CD14-positive monocyte (primary cell): ENCODE data around the gene TCIRG1. TPM values are rescaled to one million over a fixed set of nuclear protein-coding genes. Genes with fewer than 3 reads are reported as not detected.

Experiments
- DNase-seq, 3 donors: peaks; one replicate each; pipeline ENCODE4 v3.0.0-alpha.2; 2011 to 2022
- H2AFZ ChIP-seq: 2 replicates; pipeline ENCODE4 v1.6.0; 2012; ENCODE audit warnings: mild to moderate bottlenecking, low read depth, low read length, inconsistent platforms; ENCODE audit not compliant: insufficient read depth, poor library complexity, severe bottlenecking
- H3K27ac ChIP-seq, 2 donors: 1 replicate in 1 of 2; 2 replicates in 1 of 2; pipeline ENCODE4 v1.5.1; 2012 to 2013; ENCODE audit warnings: low read length in 2 of 2, control low read depth in 1 of 2, inconsistent platforms in 1 of 2, low read depth in 1 of 2, mild to moderate bottlenecking in 1 of 2
- H3K27me3 ChIP-seq, 2 donors: one replicate each; pipeline versions ENCODE4 v1.6.0 to v1.6.1; 2011 to 2013; ENCODE audit warnings: low read length in 2 of 2; ENCODE audit not compliant: control insufficient read depth in 2 of 2, insufficient read depth in 2 of 2
- H3K36me3 ChIP-seq, 2 donors: replicated peaks in 1 of 2; 1 replicate in 1 of 2; 2 replicates in 1 of 2; pipeline versions ENCODE4 v1.5.1 to v1.6.1; 2012 to 2013; ENCODE audit warnings: low read length in 2 of 2, control low read depth in 1 of 2, inconsistent platforms in 1 of 2, mild to moderate bottlenecking in 1 of 2; ENCODE audit not compliant: insufficient read depth in 2 of 2, control insufficient read depth in 1 of 2
- H3K4me1 ChIP-seq, 2 donors: 1 replicate in 1 of 2; 2 replicates in 1 of 2; pipeline versions ENCODE4 v1.5.1 to v1.6.1; 2012 to 2013; ENCODE audit warnings: low read length in 2 of 2, control low read depth in 1 of 2, inconsistent platforms in 1 of 2, mild to moderate bottlenecking in 1 of 2, moderate library complexity in 1 of 2; ENCODE audit not compliant: insufficient read depth in 2 of 2, control insufficient read depth in 1 of 2
- H3K4me2 ChIP-seq: replicated peaks from 2 replicates; pipeline ENCODE3; 2012; ENCODE audit warnings: low read length, moderate library complexity, mild to moderate bottlenecking; ENCODE audit not compliant: poor library complexity, severe bottlenecking; ENCODE audit errors: extremely low read depth
- H3K4me3 ChIP-seq, 3 experiments: fragments of 200-600 bp in 1 of 3; sonication (generic) in 1 of 3; replicated peaks in 1 of 3; 1 replicate in 2 of 3; 2 replicates in 1 of 3; pipeline ENCODE4 v1.5.1; 2011 to 2013; ENCODE audit warnings: low read length in 3 of 3, mild to moderate bottlenecking in 3 of 3, control low read depth in 2 of 3, low read depth in 2 of 3, inconsistent platforms in 1 of 3, moderate library complexity in 1 of 3
- H3K79me2 ChIP-seq: 2 replicates; pipeline ENCODE4 v1.6.0; 2012; ENCODE audit warnings: mild to moderate bottlenecking, control low read depth, inconsistent platforms, low read length, moderate library complexity; ENCODE audit not compliant: insufficient read depth
- H3K9ac ChIP-seq: 2 replicates; pipeline ENCODE4 v1.6.0; 2017; ENCODE audit warnings: low read length, mild to moderate bottlenecking; ENCODE audit not compliant: insufficient read depth, poor library complexity, severe bottlenecking
- H3K9me3 ChIP-seq, 2 donors: replicated peaks in 1 of 2; 1 replicate in 1 of 2; 2 replicates in 1 of 2; pipeline versions ENCODE4 v1.5.1 to v1.6.1; 2012 to 2013; ENCODE audit warnings: low read length in 2 of 2, control low read depth in 1 of 2; ENCODE audit not compliant: control insufficient read depth in 1 of 2, insufficient read depth in 1 of 2
- H4K20me1 ChIP-seq: 2 replicates; pipeline ENCODE4 v1.6.0; 2012; ENCODE audit warnings: mild to moderate bottlenecking, low read length, control low read depth, moderate library complexity; ENCODE audit not compliant: insufficient read depth
- H3K27ac Mint-ChIP-seq, 7 donors: one replicate each; pipeline ENCODE4 v1.8.0; 2020; ENCODE audit warnings: mild to moderate bottlenecking in 7 of 7, mixed read lengths in 7 of 7, moderate library complexity in 6 of 7, inconsistent platforms in 2 of 7
- H3K27me3 Mint-ChIP-seq, 3 donors: one replicate each; pipeline ENCODE4 v1.8.0; 2021 to 2022; ENCODE audit warnings: low read depth in 3 of 3, mild to moderate bottlenecking in 3 of 3, mixed read lengths in 3 of 3, moderate library complexity in 3 of 3, inconsistent platforms in 1 of 3
- H3K36me3 Mint-ChIP-seq, 2 donors: one replicate each; pipeline ENCODE4 v1.8.0; 2020; ENCODE audit warnings: mixed read lengths in 2 of 2, inconsistent platforms in 1 of 2, mild to moderate bottlenecking in 1 of 2
- H3K4me1 Mint-ChIP-seq: one replicate; pipeline ENCODE4 v1.8.0; 2020; ENCODE audit warnings: mild to moderate bottlenecking, mixed read lengths
- H3K4me3 Mint-ChIP-seq, 2 donors: one replicate each; pipeline ENCODE4 v1.8.0; 2020; ENCODE audit warnings: mild to moderate bottlenecking in 2 of 2, mixed read lengths in 2 of 2, moderate library complexity in 1 of 2
- H3K9me3 Mint-ChIP-seq, 7 donors: one replicate each; pipeline ENCODE4 v1.8.0; 2020 to 2022; ENCODE audit warnings: mixed read lengths in 7 of 7, mild to moderate bottlenecking in 6 of 7, moderate library complexity in 6 of 7, inconsistent platforms in 2 of 7
- WGBS: methylation state at CpG from one replicate; pipeline ENCODE4 v1.1.5; 2013; ENCODE audit warnings: missing lambda C conversion rate; ENCODE audit not compliant: insufficient coverage; 5-methylcytosine and 5-hydroxymethylcytosine counted together
- intact Hi-C, 2 donors: fragments of 100-400 bp; cut with micrococcal nuclease; formaldehyde crosslinking; loops; one replicate each; pipeline versions ENCODE4 v1.15.0 to v1.15.1; 2023
- polyA plus RNA-seq, 3 donors: library from polyadenylated mRNA; depleted of rRNA in 1 of 3; unstranded in 2 of 3; stranded (reverse) in 1 of 3; fragments of 300-500 nt in 2 of 3; fragments of >200 nt in 1 of 3; fragmentation: Illumina TruSeq in 2 of 3; gene quantifications; 1 replicate in 2 of 3; 2 replicates in 1 of 3; pipeline ENCODE4 v1.2.3, GENCODE V29; 2012 to 2021
- TF ChIP-seq, protein P1 (sequence below): fragments of 200-600 bp; IDR thresholded peaks from one replicate; pipeline ENCODE4 v1.8.0; 2022; ENCODE audit warnings: antibody characterized with exemption, mild to moderate bottlenecking

The TCIRG1 gene
- polyA plus RNA-seq, 3 donors: 197 to 1,286 (median 225) TPM

DNA sequence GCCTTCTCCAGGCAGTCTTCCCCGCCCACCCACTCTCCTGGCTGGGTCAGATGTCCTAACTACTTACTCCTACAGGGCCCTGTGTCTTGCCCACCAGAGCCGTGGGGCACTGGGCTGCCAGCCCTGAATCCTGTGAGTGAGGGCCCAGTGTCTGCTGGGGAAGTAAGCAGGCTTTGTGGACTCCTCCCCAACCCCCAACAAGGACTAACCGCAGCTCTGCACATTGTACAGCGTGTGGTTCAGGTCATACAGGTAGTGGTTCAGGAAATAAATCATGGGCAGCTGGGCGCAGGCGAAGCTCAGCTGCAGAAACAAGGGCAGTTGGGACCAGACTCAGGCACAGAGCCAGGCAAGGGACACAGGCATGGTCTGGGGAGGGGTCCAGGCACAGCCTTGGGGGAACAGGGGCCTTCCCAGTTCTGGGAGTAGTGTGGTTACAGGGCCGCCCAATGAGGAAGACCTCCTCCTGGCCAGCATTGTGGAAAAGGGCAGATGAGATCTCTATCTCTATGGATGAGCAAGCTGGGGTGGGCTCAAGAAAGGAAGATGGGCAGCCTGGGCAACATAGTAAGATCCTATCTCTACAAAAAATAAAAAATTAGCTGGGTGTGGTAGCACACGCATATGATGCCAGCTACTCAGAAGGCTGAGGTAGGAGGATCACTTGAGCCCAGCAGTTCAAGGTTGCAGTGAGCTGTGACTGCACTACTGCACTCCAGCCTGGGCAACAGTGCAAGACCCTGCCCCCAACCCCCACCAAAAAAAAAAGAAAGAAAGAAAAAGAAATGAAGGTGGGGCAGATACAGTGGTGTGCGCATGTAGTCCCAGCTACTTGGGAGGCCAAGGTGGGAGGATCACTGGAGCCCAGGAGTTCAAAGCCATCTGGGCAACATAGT, 40.4 kb upstream of the TCIRG1 start:
- H2AFZ ChIP-seq: no peak overlapping the region
- H3K36me3 ChIP-seq: peaks cover 50 to 67% of the 10 kb centered on the region in 2 donors
- intact Hi-C loops: no loop called here
- H3K27ac Mint-ChIP-seq: peak overlapping the region; percentile 32 to 98 (median 88)
- H3K4me1 ChIP-seq: peaks cover 52 to 71% of the 10 kb centered on the region in 2 donors
- H3K27me3 Mint-ChIP-seq: no peaks in the 10 kb centered on the region
- WGBS: 45% methylated on average over 2 of the region's 9 CpGs
- H3K9me3 Mint-ChIP-seq: peaks cover 0 to 3% (median 0%) of the 10 kb centered on the region in 7 donors
- TF ChIP-seq, protein P1, sequence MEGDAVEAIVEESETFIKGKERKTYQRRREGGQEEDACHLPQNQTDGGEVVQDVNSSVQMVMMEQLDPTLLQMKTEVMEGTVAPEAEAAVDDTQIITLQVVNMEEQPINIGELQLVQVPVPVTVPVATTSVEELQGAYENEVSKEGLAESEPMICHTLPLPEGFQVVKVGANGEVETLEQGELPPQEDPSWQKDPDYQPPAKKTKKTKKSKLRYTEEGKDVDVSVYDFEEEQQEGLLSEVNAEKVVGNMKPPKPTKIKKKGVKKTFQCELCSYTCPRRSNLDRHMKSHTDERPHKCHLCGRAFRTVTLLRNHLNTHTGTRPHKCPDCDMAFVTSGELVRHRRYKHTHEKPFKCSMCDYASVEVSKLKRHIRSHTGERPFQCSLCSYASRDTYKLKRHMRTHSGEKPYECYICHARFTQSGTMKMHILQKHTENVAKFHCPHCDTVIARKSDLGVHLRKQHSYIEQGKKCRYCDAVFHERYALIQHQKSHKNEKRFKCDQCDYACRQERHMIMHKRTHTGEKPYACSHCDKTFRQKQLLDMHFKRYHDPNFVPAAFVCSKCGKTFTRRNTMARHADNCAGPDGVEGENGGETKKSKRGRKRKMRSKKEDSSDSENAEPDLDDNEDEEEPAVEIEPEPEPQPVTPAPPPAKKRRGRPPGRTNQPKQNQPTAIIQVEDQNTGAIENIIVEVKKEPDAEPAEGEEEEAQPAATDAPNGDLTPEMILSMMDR: no peak
- H3K27me3 ChIP-seq: no peaks in the 10 kb centered on the region
- H3K9ac ChIP-seq: no peak overlapping the region
- H3K36me3 Mint-ChIP-seq: peaks cover 43 to 75% of the 10 kb centered on the region in 2 donors
- no peak overlapping the region for H3K4me2 ChIP-seq
- H4K20me1 ChIP-seq: peaks cover 100% of the 10 kb centered on the region
- H3K27ac ChIP-seq: peak overlapping the region; percentile 55 to 63
- peaks cover 55% of the 10 kb centered on the region for H3K79me2 ChIP-seq
- no peak for DNase-seq
- H3K4me3 ChIP-seq: no peak overlapping the region
- H3K4me3 Mint-ChIP-seq: no peak overlapping the region
- H3K9me3 ChIP-seq: no peaks in the 10 kb centered on the region
- H3K4me1 Mint-ChIP-seq: peaks cover 62% of the 10 kb centered on the region

DNA sequence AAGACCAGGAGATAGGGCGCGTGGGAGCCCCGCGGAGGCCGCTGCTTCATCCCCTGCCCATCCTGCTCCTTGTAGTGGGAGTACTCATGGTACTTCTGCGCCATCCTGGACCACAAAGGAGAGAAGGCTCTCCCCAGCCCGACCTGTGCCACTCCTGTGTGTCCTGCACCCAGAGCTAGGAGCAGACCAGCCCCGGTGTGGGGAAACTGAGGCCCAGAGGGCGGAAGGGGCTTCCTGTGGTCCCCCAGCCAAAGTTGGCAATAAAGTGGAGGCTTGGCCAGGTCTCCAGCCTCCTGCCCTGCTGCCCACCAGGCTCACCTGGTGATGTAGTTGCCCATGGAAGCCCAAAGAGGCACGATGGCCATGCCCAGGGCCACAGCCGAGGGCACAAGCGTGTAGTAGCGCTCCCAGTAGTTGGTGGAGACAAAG, 39.6 kb upstream of the TCIRG1 start:
- peaks cover 0 to 3% (median 0%) of the 10 kb centered on the region in 7 donors for H3K9me3 Mint-ChIP-seq
- H3K36me3 Mint-ChIP-seq: peaks cover 39 to 67% of the 10 kb centered on the region in 2 donors

More for the DNA sequence above, 39.6 kb upstream of the TCIRG1 start:
- Histone ChIP-seq H2AFZ (no peak overlapping the region), H3K79me2 (peaks cover 63% of the 10 kb centered on the region), H3K4me2 (no peak overlapping the region), H3K27me3 (no peaks in the 10 kb centered on the region), H3K4me1 (peaks cover 55 to 74% of the 10 kb centered on the region in 2 donors), H4K20me1 (peaks cover 97% of the 10 kb centered on the region), H3K36me3 (peaks cover 46 to 63% of the 10 kb centered on the region in 2 donors), H3K27ac (peak overlapping the region in 1 of 2 donors; percentile 41), H3K4me3 (no peak overlapping the region), H3K9ac (no peak overlapping the region), H3K9me3 (no peaks in the 10 kb centered on the region)
- no peak for DNase-seq
- TF ChIP-seq, protein P1: no peak
- Mint-ChIP-seq H3K4me3 (no peak overlapping the region), H3K27me3 (no peaks in the 10 kb centered on the region), H3K27ac (peak overlapping the region in 2 of 7 donors; percentile 41 to 64), H3K4me1 (peaks cover 60% of the 10 kb centered on the region)
- 97% methylated on average over 9 of the region's 13 CpGs for WGBS
- intact Hi-C loops: no loop called here
